ENCODE results near the gene ETS1.

The ETS1 gene

GRCh38 chr11:128474036-128474874 lies 113.1 kb downstream of the ETS1 start:
- H3K4me1 ChIP-seq (ENCODE audit: insufficient read depth, poor library complexity, severe bottlenecking) = no peaks in the 10 kb centered on the region

GRCh38 chr11:128473636-128474035 lies 113.7 kb downstream of the ETS1 start:
- DNase-seq (ENCODE audit: low spot score) (no peak), ATAC-seq (ENCODE audit: low read depth) (no peak)
- Histone ChIP-seq H3K36me3 (ENCODE audit: low read depth) (peaks cover 96% of the 10 kb centered on the region), H3K27ac (ENCODE audit: poor library complexity, severe bottlenecking) (no peak overlapping the region), H3K4me1 (ENCODE audit: insufficient read depth, poor library complexity, severe bottlenecking) (no peaks in the 10 kb centered on the region), H3K4me3 (ENCODE audit: severe bottlenecking) (no peak overlapping the region), H3K27me3 (ENCODE audit: insufficient read depth, poor library complexity, severe bottlenecking) (no peaks in the 10 kb centered on the region), H3K9me3 (ENCODE audit: severe bottlenecking) (no peaks in the 10 kb centered on the region)
- no peak for TF ChIP-seq CTCF (IDR thresholded peaks at IDR 0.05; ENCODE audit: poor library complexity, severe bottlenecking)

More at GRCh38 chr11:128474036-128474874, 113.1 kb downstream of the ETS1 start:
- peaks cover 97% of the 10 kb centered on the region for H3K36me3 ChIP-seq (ENCODE audit: low read depth)
- H3K9me3 ChIP-seq (ENCODE audit: severe bottlenecking) = no peaks in the 10 kb centered on the region
- no peaks in the 10 kb centered on the region for H3K27me3 ChIP-seq (ENCODE audit: insufficient read depth, poor library complexity, severe bottlenecking)
- no peak for ATAC-seq (ENCODE audit: low read depth)
- no peak for TF ChIP-seq CTCF (IDR thresholded peaks at IDR 0.05; ENCODE audit: poor library complexity, severe bottlenecking)
- no peak for DNase-seq (ENCODE audit: low spot score)
- no peak overlapping the region for H3K4me3 ChIP-seq (ENCODE audit: severe bottlenecking)
- H3K27ac ChIP-seq (ENCODE audit: poor library complexity, severe bottlenecking) = no peak overlapping the region

- peak; percentile 12; the same call in 1 of the 3 replicates for ATAC-seq (ENCODE audit: low read depth)
- no peak for DNase-seq (ENCODE audit: low spot score)
- no peak for TF ChIP-seq CTCF (IDR thresholded peaks at IDR 0.05; ENCODE audit: poor library complexity, severe bottlenecking)
- Histone ChIP-seq H3K9me3 (ENCODE audit: severe bottlenecking) (no peaks in the 10 kb centered on the region), H3K4me3 (ENCODE audit: severe bottlenecking) (no peak overlapping the region), H3K36me3 (ENCODE audit: low read depth) (peaks cover 92% of the 10 kb centered on the region), H3K27me3 (ENCODE audit: insufficient read depth, poor library complexity, severe bottlenecking) (no peaks in the 10 kb centered on the region), H3K4me1 (ENCODE audit: insufficient read depth, poor library complexity, severe bottlenecking) (no peaks in the 10 kb centered on the region), H3K27ac (ENCODE audit: poor library complexity, severe bottlenecking) (no peak overlapping the region)
Measured at GRCh38 chr11:128472128-128473089, 114.9 kb downstream of the ETS1 start.

GRCh38 chr11:128471138-128471661 lies 116.2 kb downstream of the ETS1 start:
- no peak for ATAC-seq (ENCODE audit: low read depth)
- Histone ChIP-seq H3K27ac (ENCODE audit: poor library complexity, severe bottlenecking) (no peak overlapping the region), H3K36me3 (ENCODE audit: low read depth) (peaks cover 90% of the 10 kb centered on the region), H3K27me3 (ENCODE audit: insufficient read depth, poor library complexity, severe bottlenecking) (no peaks in the 10 kb centered on the region), H3K9me3 (ENCODE audit: severe bottlenecking) (no peaks in the 10 kb centered on the region), H3K4me3 (ENCODE audit: severe bottlenecking) (no peak overlapping the region), H3K4me1 (ENCODE audit: insufficient read depth, poor library complexity, severe bottlenecking) (no peaks in the 10 kb centered on the region)
- DNase-seq (ENCODE audit: low spot score) = no peak
- TF ChIP-seq CTCF (IDR thresholded peaks at IDR 0.05; ENCODE audit: poor library complexity, severe bottlenecking) = no peak
